Myocyte (in vitro differentiated cells): ENCODE measurements around the gene MAP4K4. TPM values are rescaled to one million over a fixed set of nuclear protein-coding genes. Genes with fewer than 3 reads are reported as not detected.

ENCODE experiments used
- DNase-seq: peaks from one replicate; pipeline ENCODE4 v3.0.0-alpha.2; 2012; ENCODE audit warnings: low read depth
- total RNA-seq: library from RNA; depleted of rRNA; stranded (reverse); fragments of >200 nt; gene quantifications from 2 replicates; pipeline ENCODE4 v1.2.3, GENCODE V29; 2014

Gene MAP4K4
- total RNA-seq, 1 donor from 2014 or later, result 207 TPM

DNA sequence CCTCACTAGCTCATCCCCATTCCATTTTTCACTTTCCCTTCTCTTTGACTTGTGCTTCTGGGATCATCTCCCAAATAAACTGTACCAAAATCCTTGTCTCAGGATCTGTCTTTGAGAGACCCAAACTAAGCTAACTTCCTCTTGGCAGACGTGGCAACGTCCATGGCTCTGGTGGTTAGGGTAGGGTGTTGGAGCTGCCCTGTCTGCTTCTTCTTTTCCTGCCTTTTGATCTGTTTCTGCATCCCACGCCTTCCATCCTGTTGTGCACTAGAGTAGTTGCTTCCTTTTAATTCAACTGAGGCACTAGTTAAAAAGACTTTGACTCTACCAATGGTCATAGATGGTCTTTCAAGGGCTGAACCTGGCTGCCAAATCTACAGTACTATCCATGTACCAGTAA is 5.5 kb upstream of the MAP4K4 start:
- DNase-seq, result no peak

DNA sequence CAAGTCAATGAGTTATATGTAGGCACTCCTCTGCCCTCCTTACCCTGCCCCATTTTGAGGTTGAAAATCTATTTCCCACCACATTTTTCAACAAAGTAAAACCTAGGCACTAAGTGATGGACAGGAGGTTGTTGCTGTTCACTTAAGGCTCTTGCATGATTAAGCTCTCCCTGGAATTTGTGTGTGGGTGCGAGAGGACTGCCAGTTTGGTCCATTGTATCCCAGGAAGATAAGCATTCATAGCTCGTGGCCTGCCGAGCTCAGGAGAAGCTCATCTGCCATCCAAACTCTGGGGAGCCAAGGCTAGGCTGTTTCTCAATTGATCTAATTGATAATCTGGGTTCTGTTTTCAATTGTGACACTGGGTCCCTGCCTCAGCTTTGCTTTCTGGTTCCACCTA is 4.7 kb upstream of the MAP4K4 start:
- no peak for DNase-seq

DNA sequence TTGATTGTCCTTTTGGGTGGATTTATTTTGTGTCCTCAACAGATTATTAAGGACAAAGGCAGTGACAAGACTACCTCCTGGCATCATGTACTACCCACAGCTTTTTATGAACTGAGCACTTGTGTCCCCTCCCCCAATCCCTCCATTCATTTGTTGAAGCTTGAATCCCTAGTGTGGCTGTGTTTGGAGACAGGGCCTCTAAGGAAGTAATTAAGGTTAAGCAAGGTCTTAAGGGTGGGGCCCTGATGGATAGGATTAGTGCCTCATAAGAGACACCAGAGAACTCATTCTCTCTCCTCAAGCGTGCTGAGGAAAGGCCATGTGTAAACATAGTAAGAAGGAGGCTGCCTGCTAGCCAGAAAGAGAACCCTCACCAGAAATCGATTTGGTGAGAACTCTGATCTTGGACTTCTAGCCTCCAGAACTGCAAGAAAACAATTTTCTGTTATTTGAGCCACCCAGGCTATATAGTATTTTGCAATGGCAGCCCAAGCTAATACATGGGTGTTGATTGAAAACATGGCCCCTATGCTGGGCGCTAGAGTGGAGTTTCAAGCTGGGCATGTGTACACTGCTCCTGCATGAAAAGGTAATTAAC is 3.4 kb upstream of the MAP4K4 start:
- no peak for DNase-seq

DNA sequence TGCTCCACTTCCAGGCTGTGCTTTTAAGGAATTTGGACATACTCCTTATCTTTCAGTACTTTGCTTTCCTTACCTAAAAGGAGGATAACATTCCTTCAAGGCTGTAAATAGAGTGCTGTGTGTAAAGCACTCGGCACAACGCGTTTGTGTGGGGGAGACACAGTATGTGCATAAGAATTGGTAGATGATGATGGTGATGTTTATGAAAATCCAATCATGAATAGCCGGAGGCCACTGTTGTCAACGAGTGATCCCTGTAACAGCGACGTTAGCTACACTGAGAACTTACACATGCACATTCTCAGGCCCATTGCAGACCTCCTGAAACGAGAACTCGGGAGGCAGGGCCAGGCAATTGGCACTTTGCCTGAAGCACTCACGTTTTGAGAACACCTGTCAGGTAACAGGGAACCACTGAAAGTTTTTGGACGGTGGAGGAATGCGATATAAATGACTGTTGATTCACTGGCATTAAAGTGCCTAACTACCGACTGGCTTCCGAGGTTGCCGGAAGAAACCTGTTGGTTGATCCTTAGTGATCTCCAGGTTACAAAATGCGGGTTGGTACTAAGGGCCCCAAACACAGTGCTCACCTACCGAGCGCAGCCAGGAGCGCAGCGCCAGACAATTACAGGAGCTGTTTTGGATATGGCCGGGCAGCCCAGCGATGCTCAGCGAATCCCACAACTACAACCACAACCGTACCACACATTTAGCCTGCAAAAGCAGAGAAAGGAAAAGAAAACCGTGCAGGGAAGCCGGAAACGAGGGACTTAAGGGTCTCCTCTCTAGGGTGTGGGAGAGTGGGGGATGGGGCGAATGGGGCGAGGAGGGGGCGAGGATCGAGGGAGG is 1.0 kb upstream of the MAP4K4 start:
- DNase-seq, result no peak

DNA sequence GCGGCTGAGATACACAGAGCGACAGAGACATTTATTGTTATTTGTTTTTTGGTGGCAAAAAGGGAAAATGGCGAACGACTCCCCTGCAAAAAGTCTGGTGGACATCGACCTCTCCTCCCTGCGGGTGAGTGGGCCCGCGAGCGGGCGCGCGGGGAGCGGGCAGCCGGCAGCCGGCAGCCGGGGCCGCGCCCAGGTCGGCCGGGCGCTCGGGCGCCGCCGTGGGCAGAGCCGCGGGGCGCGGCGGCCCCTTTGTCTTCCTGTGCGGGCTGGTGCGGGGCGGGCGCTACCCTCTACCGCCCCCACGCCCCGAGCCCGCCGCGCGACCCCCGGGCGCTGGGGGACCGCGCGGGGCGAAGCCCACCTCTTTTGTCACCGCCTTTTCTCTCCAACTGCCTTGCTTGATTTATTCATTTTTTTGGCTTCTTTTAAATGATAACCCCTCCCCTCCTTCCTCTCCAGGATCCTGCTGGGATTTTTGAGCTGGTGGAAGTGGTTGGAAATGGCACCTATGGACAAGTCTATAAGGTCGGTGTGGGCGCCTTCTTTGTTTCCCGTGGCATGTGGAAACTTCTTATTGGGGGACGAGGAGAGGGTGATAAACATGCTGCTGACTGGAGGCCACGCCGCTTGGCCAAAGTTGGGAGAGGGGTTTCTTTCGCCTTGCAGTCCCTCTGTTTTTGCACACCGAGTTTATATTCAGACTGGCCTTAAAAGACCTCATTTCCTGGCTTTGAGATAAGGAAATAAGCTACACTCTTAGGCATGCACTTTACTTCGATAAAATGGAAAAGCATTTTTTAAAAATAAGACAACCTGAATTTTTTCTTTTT is 722 bp downstream of the MAP4K4 start:
- peak; percentile 33 for DNase-seq

DNA sequence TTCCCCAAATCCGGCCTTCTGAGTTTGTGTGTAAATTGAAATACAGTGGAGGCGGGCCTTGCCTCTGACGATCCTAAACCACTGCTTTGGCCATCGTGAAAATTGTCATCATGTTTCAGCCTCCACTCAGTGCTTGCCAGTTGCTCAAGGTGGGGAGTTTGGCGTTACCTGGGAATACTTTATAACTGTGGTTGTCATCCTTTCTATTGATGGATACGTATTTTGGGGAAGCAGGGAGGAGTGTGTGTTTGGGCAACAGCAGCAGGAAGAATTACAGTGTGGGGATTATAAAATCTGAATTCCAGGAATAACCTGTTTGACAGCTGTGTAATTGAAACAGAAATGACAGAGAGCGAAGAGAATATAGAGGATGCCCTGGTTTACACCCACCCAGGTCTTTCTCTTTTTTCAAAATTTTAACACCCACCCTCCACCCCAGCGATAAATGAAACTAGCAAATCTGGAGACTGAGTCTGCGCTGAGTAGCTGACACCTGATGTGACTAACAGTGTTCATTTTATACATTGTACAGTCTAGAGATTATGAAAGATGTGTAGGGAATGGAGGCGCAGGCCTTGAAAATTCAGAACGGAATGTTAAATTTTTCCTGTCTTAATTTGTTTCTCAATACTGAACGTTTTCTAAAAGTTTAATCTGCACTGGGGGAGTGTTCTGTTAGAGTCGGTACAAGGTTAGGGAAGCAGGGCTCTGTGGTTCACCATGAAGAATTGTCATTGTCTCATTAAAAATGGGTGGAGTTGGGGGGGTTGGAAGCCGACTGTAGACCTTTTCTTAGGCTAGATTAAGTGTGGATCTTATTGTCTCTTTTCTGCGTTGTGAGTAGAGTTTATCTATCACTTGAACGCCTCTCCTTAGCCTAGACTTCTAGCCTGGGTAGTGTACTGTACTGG is 1.6 kb downstream of the MAP4K4 start:
- DNase-seq, result peak; percentile 50

DNA sequence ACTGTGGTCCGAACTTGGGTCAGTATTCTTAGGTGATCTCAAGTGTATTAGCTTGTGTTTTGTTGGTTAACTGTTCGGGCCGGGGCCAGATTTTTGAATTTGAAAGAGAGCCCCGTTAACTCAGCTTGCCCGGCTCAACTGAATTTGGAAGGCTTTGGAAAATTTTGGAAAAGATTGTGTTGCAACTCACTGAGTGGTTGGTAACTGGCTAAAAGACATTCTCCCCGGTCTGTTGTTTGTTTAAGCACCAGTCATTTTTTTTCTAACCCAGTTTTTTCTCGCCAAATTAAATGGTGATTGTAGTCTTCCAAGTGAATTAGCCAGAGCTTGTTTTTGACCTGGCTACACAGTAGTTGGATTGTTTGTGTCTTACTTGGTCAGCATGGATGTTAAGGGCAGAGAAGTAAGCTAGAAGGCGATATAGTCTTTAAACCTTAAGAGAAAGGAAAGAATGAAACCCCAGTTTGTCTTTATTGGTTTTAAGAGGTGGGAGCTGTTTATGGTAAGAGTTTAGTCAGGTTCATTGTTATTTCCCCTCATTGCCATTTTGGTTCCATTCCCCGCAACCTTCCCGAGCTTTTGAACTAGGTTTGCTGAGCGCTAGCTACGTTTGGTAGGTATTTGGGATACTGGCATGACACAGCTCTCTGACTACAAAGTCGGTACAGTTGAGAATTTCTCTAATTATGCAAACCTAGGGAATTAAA is 2.4 kb downstream of the MAP4K4 start:
- peak; percentile 43 for DNase-seq

DNA sequence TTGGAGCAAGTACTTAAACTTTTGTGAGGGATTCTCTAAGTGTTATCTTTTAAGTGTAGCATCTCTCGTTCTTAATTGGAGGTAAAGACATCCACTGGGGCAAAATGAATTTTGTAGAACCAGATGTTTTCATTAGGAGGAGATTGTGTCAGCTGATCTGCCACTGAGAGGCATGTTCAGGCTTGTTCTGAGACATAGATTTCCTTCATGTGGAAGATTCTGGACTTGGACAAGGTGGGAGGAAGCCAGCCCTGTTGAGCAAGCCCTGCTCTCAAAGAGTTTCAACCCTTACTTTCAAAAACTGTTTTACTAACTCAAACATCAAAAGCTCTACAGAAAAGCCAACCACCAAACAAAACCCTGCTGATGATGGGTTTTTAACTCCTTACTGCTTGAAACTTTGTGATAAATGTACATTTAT is 6.5 kb downstream of the MAP4K4 start:
- DNase-seq, result peak; percentile 60

DNA sequence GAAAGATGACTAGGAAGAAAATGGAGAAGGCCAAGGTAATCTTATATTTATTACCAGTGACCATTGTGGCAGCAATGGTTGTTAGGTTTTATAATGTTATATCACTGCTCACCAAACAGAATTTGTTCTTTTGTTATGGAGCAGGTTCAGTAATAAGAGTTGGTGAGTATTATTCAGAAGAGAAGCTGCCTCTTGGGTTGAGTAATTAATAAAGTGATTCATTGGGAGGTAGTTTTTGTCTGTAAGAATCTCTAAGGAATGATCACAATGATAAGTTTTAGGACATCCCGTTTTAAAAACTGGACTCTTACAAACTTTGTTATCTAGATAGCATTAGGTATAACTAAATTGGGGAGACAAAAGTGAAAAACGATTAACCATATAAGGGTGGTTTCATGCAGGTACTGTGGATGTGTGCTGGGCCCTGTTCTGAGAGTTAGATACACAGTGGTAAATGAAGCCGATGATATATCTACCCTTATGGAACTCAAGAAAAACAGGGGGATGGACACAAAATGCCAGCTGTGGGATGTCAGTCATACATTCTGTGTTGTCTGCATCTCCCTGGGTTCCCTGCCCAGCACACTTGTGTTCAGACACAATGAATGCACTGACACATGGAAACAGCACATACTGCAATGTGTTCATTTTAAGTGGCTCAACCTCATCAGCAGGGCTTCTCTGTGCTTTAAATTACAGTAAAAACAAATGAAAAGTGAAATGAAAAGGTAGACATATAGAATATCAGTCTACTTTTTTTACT is 7.5 kb downstream of the MAP4K4 start:
- DNase-seq, result peak; percentile 66

DNA sequence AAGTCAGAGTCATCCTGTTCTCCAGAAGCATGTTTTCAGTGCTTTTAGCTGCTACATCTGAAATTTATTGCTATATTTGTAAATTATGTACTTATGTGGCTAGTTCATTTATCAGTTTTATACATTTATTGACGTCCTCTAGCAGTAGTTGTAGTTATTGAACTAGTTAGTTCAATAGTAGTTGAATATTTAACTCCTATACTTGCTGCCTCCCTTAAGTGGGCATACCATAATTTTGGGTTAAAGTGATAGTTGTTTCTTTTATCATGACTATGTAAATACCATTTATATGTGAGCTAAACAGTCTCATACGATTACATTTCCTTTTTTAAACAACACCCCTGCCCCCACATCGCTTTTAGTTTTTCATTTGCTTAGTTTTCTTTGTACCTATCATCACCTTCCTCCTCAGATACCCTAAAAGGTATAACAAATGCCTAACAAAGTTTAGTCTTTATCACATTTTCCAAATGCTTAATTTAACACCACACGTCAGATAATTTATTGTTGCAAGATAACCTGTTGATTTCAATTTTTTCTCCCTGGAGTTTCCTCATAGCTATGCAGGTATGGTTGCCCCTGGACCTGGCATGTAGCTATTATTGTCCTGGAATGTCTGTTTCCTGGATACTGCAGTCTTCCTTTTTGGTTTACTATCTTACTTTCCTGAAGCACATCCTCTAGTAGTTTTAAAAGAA is 8.8 kb downstream of the MAP4K4 start:
- no peak for DNase-seq

DNA sequence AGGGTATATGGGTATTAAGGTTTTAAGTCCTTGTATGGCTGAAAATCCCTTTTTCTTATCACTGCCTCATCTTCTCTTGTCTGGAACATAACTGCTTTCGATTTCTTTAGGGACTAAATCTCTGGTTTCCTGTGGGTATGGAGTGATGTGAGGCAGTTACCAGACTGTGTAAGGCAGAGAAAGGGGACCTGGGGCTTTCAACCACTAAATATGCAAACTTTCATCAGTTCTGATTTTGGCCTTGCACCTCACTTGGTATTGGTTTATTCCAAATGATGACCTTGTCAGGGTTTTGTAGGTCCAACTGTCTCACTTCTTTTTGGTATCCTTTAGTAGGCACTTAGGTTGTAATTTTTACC is 9.3 kb downstream of the MAP4K4 start:
- no peak for DNase-seq

DNA sequence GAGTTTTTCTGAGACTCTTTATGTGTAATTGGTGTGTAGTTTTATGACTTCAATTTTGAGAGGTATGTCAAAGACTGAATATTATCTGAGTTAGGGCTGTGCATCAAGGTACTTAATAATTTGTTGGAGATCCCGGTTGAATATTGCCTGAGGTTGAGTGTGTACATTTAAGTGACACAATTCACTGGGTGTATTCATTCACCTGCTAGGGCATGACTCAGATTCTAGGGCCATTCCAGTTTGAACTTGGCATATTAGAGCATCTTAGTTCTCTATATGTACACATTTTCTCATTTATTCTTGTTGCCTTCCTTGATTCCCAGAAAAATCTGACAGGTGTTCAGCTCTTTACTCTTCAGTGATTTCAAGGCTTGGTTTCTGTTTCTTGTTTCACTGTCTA is 12.5 kb downstream of the MAP4K4 start:
- no peak for DNase-seq

DNA sequence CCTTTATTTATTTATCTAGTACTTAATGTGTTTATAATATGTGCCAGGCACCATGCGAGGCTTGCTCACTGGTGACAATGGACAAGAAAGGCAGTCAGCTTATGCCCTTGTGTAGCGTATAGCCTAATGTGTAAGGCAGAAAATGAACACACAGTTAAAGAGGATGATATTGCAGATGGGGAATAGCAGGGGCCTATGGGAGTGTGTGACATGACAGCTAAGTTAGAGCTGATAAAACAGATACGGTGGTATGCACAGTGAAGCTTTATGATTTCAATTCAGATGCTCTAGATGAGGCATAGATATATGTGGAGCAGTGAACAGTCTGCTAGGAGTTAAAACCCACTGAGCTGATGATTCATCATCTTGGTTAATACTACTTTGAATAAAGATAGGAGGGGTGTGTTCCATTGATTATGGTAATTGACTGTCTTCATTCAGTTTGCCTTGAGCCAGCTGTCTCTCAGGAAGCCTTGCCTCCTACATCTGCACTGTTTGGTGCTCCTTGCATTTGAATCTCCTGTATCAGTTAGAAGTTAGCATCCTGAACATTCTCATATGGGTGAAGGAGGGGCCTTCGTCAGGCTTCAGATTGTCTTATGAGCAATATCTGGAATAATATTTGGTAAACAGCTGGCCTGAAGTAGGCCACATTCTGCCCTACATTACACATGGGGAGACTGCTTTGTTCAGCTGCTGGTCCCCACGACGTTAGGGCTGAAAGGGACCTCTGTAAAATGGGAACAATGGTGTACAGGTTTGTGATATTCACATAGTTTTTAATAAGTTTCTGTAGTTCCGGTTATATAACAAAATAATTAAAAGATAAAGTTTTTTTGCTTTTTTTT is 13.2 kb downstream of the MAP4K4 start:
- peak; percentile 25 for DNase-seq

DNA sequence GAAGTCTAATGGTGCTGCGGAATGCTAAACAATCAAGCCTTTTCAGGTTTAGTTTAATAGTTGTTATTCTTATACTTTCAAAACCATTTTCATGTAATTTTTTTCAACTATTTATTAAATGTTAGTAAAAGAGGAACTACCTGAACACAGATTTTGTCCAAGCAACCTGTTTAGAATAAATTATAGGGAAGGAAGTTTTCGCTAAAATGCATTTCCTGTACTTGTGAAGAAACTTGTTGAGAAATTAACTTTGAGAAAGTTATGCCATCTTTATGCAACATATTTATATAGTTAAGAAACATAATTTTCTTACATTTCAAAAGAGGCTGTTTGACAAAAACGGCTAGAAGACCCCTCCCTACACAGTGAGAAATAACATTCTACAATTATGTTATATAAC is 16.6 kb downstream of the MAP4K4 start:
- DNase-seq, result no peak

DNA sequence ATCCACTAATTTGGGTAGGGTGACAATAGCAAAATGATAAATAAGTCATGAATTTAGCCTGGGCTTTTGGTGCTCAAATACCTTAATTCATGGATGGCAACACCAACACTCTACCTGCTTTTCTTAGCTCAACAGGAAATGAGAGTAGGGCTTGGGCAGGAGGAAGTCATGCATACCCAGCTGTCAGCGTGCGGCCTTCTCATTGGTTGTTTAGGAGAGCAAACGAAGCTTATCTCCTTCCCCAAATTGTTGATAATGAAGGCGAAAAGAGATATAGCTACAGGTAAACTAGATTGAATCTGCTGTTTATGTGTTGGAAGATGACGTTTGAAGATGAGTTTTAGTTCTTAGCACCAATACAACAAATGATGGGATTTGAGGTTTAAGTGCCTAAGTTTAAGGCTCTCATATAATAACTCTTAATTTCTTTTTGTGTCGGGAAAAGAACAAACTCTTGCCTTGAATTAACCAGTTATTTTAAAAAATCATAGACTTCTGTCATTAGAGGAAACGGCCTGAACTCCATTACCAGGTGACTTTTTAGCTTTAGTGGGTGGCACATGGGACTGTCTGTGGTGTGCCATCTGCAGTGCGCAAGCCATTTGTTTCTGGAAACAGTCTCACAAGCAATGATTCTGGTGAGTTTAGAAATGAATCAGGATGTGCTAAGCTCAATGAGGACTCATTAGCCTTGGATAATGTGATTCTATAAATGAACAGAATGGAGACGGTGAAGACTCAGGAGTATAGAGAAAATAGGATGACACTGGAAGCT is 19.8 kb downstream of the MAP4K4 start:
- no peak for DNase-seq

DNA sequence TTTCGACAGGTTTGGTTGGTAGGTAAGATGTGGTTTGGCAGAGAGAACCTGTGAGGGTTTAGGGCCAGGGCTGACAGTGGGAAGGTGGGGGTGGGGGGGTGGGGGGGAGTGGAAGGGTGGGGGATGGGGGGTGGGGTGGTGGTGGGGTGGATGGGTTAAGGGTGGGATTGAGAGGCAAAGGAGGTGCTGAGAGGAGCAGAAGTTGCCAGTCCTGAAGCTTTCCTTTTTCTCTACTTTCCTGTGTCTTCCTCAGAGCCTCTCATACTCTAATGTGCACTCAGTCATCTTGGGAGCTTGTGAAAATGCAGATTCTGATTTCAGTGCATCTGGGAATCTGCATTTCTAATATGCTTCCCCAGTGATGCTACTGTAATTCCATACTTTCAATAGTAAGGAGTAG is 21.0 kb downstream of the MAP4K4 start:
- DNase-seq, result no peak

DNA sequence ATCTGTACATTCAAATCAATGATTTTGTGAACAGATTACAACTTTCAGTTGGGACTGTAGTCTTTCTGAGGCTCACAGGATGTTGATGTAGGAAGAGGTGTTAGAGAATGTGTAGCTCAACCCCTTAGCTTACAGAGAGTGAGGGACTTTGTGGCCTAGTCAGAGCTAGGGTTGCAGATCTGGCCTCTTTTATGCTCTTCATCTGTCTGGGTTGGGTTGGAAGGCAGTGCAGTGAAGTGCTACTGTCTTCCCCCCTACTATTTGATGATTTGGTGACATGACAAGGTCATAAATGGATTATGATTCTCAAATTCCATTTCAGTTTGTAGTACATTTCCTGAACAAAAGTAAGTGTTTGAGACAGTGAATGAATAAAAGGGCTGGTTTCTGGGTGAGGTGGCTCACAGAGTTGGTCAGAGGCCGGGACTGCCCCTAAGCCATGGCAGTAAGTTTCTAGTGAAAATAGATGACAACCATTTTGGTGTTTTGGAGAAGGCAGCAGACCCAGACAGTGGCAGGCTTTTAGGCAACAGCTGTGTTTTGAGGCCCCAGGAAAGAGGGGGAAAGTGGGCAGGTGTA is 21.6 kb downstream of the MAP4K4 start:
- DNase-seq, result no peak
